GM23338 (cell line): ENCODE measurements around the gene WRNIP1. TPM values are rescaled to one million over a fixed set of nuclear protein-coding genes. Genes with fewer than 3 reads are reported as not detected.

ENCODE experiments used
- ATAC-seq: fragments of 200-7000 bp; cut with Tn5 transposase; 3 replicates; pipeline ENCODE4 v1.9.1; 2020
- DNase-seq: peaks from one replicate; pipeline ENCODE4 v3.0.0-alpha.2; 2015; ENCODE audit warnings: low spot score
- H2AFZ ChIP-seq: fragments of 200-600 bp; sonication (generic); 2 replicates; pipeline ENCODE4 v1.8.0; 2016; ENCODE audit warnings: antibody characterized with exemption, mild to moderate bottlenecking, moderate library complexity
- H3F3A ChIP-seq: fragments of 200-600 bp; sonication (generic); replicated peaks from 2 replicates; pipeline ENCODE4 v1.8.0; 2017; ENCODE audit warnings: antibody characterized with exemption, mixed run types, low read depth
- H3K27ac ChIP-seq: fragments of 200-600 bp; sonication (generic); 2 replicates; pipeline ENCODE4 v1.6.1; 2016; ENCODE audit warnings: low read depth
- H3K27me3 ChIP-seq: fragments of 200-600 bp; sonication (generic); 2 replicates; pipeline ENCODE4 v1.8.0; 2016; ENCODE audit warnings: mild to moderate bottlenecking, mixed run types, moderate library complexity; ENCODE audit not compliant: insufficient read depth
- H3K36me3 ChIP-seq: fragments of 200-600 bp; sonication (generic); 2 replicates; pipeline ENCODE4 v1.8.0; 2016; ENCODE audit warnings: mild to moderate bottlenecking; ENCODE audit not compliant: insufficient read depth
- H3K4me1 ChIP-seq: fragments of 200-600 bp; sonication (generic); 2 replicates; pipeline ENCODE4 v1.8.0; 2016; ENCODE audit warnings: mild to moderate bottlenecking, moderate library complexity; ENCODE audit not compliant: insufficient read depth
- H3K4me2 ChIP-seq: fragments of 200-600 bp; sonication (generic); 2 replicates; pipeline ENCODE4 v1.7.1; 2017; ENCODE audit warnings: mixed run types
- H3K4me3 ChIP-seq: fragments of 200-600 bp; sonication (generic); 2 replicates; pipeline ENCODE4 v1.6.1; 2016; ENCODE audit warnings: mixed run types
- H3K79me2 ChIP-seq: fragments of 200-600 bp; sonication (generic); replicated peaks from 2 replicates; pipeline ENCODE4 v1.8.0; 2017; ENCODE audit warnings: mild to moderate bottlenecking; ENCODE audit not compliant: insufficient read depth
- H3K9me2 ChIP-seq: fragments of 200-600 bp; sonication (generic); 2 replicates; pipeline ENCODE4 v1.8.0; 2017; ENCODE audit not compliant: insufficient read depth
- H4K20me1 ChIP-seq: fragments of 200-600 bp; sonication (generic); replicated peaks from 2 replicates; pipeline ENCODE4 v1.8.0; 2017; ENCODE audit warnings: mild to moderate bottlenecking; ENCODE audit not compliant: insufficient read depth
- H3K27ac Mint-ChIP-seq: 2 replicates; pipeline ENCODE4 v1.8.0; 2020; ENCODE audit warnings: inconsistent platforms, mild to moderate bottlenecking, moderate library complexity, mixed read lengths
- H3K27me3 Mint-ChIP-seq: 3 replicates; pipeline ENCODE4 v1.8.0; 2022; ENCODE audit warnings: low read depth, mild to moderate bottlenecking, moderate library complexity, mixed read lengths, inconsistent platforms; ENCODE audit not compliant: insufficient read depth, poor library complexity
- H3K36me3 Mint-ChIP-seq: 3 replicates; pipeline ENCODE4 v1.8.0; 2021; ENCODE audit warnings: low read depth, mild to moderate bottlenecking, inconsistent platforms, moderate library complexity, mixed read lengths
- H3K4me1 Mint-ChIP-seq: 3 replicates; pipeline ENCODE4 v1.8.0; 2020; ENCODE audit warnings: mild to moderate bottlenecking, inconsistent platforms, mixed read lengths
- H3K4me3 Mint-ChIP-seq: 3 replicates; pipeline ENCODE4 v1.8.0; 2021; ENCODE audit warnings: moderate library complexity, mild to moderate bottlenecking, inconsistent platforms, mixed read lengths
- H3K9me3 Mint-ChIP-seq: 3 replicates; pipeline ENCODE4 v1.8.0; 2020; ENCODE audit warnings: moderate library complexity, mild to moderate bottlenecking, inconsistent platforms, mixed read lengths
- CREB1 ChIP-seq: fragments of 250-450 bp; sonication (Bioruptor Pico); IDR thresholded peaks from 2 replicates; pipeline ENCODE4 v1.5.0; 2020; ENCODE audit warnings: low read depth, mild to moderate bottlenecking, moderate library complexity
- EZH2 ChIP-seq: fragments of 200-600 bp; sonication (generic); IDR thresholded peaks from one replicate; pipeline ENCODE4 v1.8.0; 2017; ENCODE audit warnings: antibody characterized with exemption, mild to moderate bottlenecking, low read depth; ENCODE audit not compliant: unreplicated experiment
- EZH2phosphoT487 ChIP-seq: fragments of 200-600 bp; sonication (generic); IDR thresholded peaks from one replicate; pipeline ENCODE4 v1.8.1; 2018; ENCODE audit warnings: antibody characterized with exemption; ENCODE audit not compliant: unreplicated experiment
- JUNB ChIP-seq: IDR thresholded peaks from one replicate; pipeline ENCODE4 v1.6.1; 2016; ENCODE audit warnings: antibody characterized with exemption; ENCODE audit not compliant: unreplicated experiment
- NANOG ChIP-seq: IDR thresholded peaks from 2 replicates; pipeline ENCODE4 v1.6.1; 2016; ENCODE audit warnings: antibody characterized with exemption, borderline replicate concordance
- POLR2AphosphoS5 ChIP-seq: IDR thresholded peaks from 2 replicates; pipeline ENCODE4 v1.6.1; 2016; ENCODE audit warnings: antibody characterized with exemption, low read depth
- STAT1 ChIP-seq: IDR thresholded peaks from one replicate; pipeline ENCODE4 v1.6.1; 2016; ENCODE audit warnings: antibody characterized with exemption; ENCODE audit not compliant: unreplicated experiment
- ZNF114 ChIP-seq: fragments of 250-450 bp; sonication (Bioruptor Pico); IDR thresholded peaks from 2 replicates; pipeline ENCODE4 v1.5.0; 2020; ENCODE audit warnings: mild to moderate bottlenecking, moderate library complexity
- ZNF331 ChIP-seq: fragments of 250-450 bp; sonication (Bioruptor Pico); IDR thresholded peaks from 2 replicates; pipeline ENCODE4 v1.5.0; 2020; ENCODE audit warnings: low read depth, mild to moderate bottlenecking, moderate library complexity
- polyA plus RNA-seq: library from polyadenylated mRNA; unstranded; fragments of >200 nt; fragmentation: Nextera tagmentation; extraction: Ambion mirVana; gene quantifications from 2 replicates; pipeline ENCODE4 v1.2.1, GENCODE V29; 2016
- total RNA-seq: library from RNA; depleted of rRNA; stranded (reverse); fragments of >200 nt; shearing (Covaris generic); gene quantifications from 2 replicates; pipeline ENCODE4 v1.2.3, GENCODE V29; 2014
- TF ChIP-seq, protein P1 (sequence below): fragments of 250-450 bp; sonication (Bioruptor Pico); IDR thresholded peaks from 2 replicates; pipeline ENCODE4 v1.5.0; 2020; ENCODE audit warnings: mild to moderate bottlenecking, moderate library complexity
- TF ChIP-seq, protein P2 (sequence below): IDR thresholded peaks from 2 replicates; pipeline ENCODE4 v1.6.1; 2016; ENCODE audit warnings: antibody characterized with exemption
- TF ChIP-seq, protein P3 (sequence below), 2 experiments: fragments of 200-600 bp in 1 of 2; sonication (generic) in 1 of 2; conservative IDR thresholded peaks; 2 replicates each; pipeline versions ENCODE4 v1.5.1 to v1.6.1; 2016 to 2017; ENCODE audit warnings: antibody characterized with exemption in 2 of 2, low read depth in 2 of 2, mild to moderate bottlenecking in 2 of 2, moderate library complexity in 1 of 2
- TF ChIP-seq, protein P4 (sequence below): IDR thresholded peaks from one replicate; pipeline ENCODE4 v1.6.1; 2018; ENCODE audit warnings: antibody characterized with exemption; ENCODE audit not compliant: unreplicated experiment

The WRNIP1 gene
- total and polyA plus RNA-seq, 2 experiments from 2014 or later: 27.6 to 66.0 TPM

DNA sequence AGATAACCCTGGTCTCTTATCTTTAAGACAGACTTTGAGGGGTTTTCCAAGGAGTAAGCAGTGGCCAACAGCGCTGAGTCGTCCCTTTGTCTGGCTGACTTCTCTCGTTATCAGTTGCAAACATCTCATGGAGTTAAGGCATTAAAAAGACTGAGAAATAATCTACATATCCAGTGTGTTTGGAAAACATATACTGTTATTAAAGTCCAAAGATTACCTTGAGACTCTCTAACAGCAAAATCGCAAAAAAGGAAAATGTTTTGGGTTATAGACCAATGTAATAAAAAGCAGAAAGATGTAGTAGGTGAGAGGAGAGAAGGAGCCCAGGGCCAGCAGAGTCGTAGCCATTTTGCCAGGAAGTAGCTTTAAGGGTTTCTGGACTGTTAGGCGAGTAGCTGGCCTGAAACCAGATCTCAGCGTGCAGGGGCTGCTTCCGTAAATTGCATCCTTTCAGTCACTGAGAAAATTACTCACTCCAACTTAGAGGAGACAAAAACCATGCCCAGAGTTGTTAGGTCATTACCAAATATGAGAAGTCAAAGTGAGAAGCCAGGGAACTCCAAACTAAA lies 39.1 kb upstream of the WRNIP1 start:
- H2AFZ ChIP-seq: peak overlapping the region; percentile 97
- H3K27me3 ChIP-seq: no peaks in the 10 kb centered on the region
- DNase-seq: no peak
- TF ChIP-seq EZH2 (no peak), POLR2AphosphoS5 (no peak), EZH2phosphoT487 (no peak), CREB1 (no peak), JUNB (no peak), ZNF331 (CRISPR knock-in tag) (no peak), ZNF114 (CRISPR knock-in tag) (no peak), NANOG (no peak), STAT1 (no peak)
- TF ChIP-seq, protein P1, sequence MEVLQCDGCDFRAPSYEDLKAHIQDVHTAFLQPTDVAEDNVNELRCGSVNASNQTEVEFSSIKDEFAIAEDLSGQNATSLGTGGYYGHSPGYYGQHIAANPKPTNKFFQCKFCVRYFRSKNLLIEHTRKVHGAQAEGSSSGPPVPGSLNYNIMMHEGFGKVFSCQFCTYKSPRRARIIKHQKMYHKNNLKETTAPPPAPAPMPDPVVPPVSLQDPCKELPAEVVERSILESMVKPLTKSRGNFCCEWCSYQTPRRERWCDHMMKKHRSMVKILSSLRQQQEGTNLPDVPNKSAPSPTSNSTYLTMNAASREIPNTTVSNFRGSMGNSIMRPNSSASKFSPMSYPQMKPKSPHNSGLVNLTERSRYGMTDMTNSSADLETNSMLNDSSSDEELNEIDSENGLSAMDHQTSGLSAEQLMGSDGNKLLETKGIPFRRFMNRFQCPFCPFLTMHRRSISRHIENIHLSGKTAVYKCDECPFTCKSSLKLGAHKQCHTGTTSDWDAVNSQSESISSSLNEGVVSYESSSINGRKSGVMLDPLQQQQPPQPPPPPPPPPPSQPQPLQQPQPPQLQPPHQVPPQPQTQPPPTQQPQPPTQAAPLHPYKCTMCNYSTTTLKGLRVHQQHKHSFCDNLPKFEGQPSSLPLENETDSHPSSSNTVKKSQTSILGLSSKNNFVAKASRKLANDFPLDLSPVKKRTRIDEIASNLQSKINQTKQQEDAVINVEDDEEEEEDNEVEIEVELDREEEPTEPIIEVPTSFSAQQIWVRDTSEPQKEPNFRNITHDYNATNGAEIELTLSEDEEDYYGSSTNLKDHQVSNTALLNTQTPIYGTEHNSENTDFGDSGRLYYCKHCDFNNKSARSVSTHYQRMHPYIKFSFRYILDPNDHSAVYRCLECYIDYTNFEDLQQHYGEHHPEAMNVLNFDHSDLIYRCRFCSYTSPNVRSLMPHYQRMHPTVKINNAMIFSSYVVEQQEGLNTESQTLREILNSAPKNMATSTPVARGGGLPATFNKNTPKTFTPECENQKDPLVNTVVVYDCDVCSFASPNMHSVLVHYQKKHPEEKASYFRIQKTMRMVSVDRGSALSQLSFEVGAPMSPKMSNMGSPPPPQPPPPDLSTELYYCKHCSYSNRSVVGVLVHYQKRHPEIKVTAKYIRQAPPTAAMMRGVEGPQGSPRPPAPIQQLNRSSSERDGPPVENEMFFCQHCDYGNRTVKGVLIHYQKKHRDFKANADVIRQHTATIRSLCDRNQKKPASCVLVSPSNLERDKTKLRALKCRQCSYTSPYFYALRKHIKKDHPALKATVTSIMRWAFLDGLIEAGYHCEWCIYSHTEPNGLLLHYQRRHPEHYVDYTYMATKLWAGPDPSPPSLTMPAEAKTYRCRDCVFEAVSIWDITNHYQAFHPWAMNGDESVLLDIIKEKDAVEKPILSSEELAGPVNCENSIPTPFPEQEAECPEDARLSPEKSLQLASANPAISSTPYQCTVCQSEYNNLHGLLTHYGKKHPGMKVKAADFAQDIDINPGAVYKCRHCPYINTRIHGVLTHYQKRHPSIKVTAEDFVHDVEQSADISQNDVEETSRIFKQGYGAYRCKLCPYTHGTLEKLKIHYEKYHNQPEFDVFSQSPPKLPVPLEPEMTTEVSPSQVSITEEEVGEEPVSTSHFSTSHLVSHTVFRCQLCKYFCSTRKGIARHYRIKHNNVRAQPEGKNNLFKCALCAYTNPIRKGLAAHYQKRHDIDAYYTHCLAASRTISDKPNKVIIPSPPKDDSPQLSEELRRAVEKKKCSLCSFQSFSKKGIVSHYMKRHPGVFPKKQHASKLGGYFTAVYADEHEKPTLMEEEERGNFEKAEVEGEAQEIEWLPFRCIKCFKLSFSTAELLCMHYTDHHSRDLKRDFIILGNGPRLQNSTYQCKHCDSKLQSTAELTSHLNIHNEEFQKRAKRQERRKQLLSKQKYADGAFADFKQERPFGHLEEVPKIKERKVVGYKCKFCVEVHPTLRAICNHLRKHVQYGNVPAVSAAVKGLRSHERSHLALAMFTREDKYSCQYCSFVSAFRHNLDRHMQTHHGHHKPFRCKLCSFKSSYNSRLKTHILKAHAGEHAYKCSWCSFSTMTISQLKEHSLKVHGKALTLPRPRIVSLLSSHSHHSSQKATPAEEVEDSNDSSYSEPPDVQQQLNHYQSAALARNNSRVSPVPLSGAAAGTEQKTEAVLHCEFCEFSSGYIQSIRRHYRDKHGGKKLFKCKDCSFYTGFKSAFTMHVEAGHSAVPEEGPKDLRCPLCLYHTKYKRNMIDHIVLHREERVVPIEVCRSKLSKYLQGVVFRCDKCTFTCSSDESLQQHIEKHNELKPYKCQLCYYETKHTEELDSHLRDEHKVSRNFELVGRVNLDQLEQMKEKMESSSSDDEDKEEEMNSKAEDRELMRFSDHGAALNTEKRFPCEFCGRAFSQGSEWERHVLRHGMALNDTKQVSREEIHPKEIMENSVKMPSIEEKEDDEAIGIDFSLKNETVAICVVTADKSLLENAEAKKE (CRISPR knock-in tag): no peak
- TF ChIP-seq, protein P2, sequence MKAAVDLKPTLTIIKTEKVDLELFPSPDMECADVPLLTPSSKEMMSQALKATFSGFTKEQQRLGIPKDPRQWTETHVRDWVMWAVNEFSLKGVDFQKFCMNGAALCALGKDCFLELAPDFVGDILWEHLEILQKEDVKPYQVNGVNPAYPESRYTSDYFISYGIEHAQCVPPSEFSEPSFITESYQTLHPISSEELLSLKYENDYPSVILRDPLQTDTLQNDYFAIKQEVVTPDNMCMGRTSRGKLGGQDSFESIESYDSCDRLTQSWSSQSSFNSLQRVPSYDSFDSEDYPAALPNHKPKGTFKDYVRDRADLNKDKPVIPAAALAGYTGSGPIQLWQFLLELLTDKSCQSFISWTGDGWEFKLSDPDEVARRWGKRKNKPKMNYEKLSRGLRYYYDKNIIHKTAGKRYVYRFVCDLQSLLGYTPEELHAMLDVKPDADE: no peak
- TF ChIP-seq, protein P3, sequence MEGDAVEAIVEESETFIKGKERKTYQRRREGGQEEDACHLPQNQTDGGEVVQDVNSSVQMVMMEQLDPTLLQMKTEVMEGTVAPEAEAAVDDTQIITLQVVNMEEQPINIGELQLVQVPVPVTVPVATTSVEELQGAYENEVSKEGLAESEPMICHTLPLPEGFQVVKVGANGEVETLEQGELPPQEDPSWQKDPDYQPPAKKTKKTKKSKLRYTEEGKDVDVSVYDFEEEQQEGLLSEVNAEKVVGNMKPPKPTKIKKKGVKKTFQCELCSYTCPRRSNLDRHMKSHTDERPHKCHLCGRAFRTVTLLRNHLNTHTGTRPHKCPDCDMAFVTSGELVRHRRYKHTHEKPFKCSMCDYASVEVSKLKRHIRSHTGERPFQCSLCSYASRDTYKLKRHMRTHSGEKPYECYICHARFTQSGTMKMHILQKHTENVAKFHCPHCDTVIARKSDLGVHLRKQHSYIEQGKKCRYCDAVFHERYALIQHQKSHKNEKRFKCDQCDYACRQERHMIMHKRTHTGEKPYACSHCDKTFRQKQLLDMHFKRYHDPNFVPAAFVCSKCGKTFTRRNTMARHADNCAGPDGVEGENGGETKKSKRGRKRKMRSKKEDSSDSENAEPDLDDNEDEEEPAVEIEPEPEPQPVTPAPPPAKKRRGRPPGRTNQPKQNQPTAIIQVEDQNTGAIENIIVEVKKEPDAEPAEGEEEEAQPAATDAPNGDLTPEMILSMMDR (conservative IDR thresholded peaks at IDR 0.05; ENCODE audit: low read depth in 2 of 2): no peak
- TF ChIP-seq, protein P4, sequence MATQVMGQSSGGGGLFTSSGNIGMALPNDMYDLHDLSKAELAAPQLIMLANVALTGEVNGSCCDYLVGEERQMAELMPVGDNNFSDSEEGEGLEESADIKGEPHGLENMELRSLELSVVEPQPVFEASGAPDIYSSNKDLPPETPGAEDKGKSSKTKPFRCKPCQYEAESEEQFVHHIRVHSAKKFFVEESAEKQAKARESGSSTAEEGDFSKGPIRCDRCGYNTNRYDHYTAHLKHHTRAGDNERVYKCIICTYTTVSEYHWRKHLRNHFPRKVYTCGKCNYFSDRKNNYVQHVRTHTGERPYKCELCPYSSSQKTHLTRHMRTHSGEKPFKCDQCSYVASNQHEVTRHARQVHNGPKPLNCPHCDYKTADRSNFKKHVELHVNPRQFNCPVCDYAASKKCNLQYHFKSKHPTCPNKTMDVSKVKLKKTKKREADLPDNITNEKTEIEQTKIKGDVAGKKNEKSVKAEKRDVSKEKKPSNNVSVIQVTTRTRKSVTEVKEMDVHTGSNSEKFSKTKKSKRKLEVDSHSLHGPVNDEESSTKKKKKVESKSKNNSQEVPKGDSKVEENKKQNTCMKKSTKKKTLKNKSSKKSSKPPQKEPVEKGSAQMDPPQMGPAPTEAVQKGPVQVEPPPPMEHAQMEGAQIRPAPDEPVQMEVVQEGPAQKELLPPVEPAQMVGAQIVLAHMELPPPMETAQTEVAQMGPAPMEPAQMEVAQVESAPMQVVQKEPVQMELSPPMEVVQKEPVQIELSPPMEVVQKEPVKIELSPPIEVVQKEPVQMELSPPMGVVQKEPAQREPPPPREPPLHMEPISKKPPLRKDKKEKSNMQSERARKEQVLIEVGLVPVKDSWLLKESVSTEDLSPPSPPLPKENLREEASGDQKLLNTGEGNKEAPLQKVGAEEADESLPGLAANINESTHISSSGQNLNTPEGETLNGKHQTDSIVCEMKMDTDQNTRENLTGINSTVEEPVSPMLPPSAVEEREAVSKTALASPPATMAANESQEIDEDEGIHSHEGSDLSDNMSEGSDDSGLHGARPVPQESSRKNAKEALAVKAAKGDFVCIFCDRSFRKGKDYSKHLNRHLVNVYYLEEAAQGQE: no peak
- H3K4me1 ChIP-seq: peaks cover 15% of the 10 kb centered on the region; the same call in 1 of the 2 replicates
- 0 out of 2 replicates have a peak overlapping the region, but pooled peaks have one; percentile 14 for H3K4me2 ChIP-seq
- Mint-ChIP-seq H3K36me3 (peaks cover 6% of the 10 kb centered on the region; the same call in 1 of the 3 replicates), H3K4me3 (no peak overlapping the region), H3K27ac (no peak overlapping the region), H3K9me3 (peaks cover 10% of the 10 kb centered on the region; the same call in 2 of the 3 replicates), H3K27me3 (no peaks in the 10 kb centered on the region), H3K4me1 (peaks cover 31% of the 10 kb centered on the region)
- ATAC-seq: no peak; the same call in 1 of the 3 replicates
- H3K9me2 ChIP-seq: peaks cover 6% of the 10 kb centered on the region; the same call in 1 of the 2 replicates
- no peaks in the 10 kb centered on the region; the same call in 1 of the 2 replicates for H3K36me3 ChIP-seq
- H3K27ac ChIP-seq: no peak overlapping the region
- H3K79me2 ChIP-seq: no peaks in the 10 kb centered on the region
- no peak overlapping the region for H3K4me3 ChIP-seq
- H4K20me1 ChIP-seq: no peaks in the 10 kb centered on the region
- H3F3A ChIP-seq: 0 out of 2 replicates have a peak, but pooled peaks cover 4% of the 10 kb centered on the region
